ENCODE measurements around the gene UGT1A10.
"Not testable (repeated sequence)": the region's sequence is repeated elsewhere in the genome, so short reads cannot be mapped to it uniquely, and the experiment has no call there.

The UGT1A10 gene

DNA sequence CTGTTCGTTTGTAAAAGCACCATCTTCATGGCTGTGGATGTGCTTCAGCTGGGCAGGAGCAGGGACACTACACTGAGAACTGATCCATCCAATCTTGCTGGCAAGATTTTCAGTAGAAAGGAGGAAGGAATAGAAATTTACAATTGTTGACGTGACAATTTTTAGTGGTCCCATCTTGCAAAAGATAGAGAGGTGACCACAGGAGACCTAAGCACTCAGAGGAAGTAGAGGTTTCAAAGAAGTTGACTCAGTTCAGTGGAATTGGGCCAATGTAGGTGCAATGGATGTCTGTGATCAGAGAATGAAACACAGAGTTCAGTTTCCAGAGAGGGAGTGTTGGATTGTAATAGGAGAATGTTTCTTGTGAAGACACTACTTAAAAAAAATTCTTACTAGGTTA, 77.9 kb downstream of the UGT1A10 start:
- no peak for DNase-seq
- Histone ChIP-seq H3K27ac (no peak overlapping the region), H3K36me3 (no peaks in the 10 kb centered on the region), H3K9me3 (ENCODE audit: severe bottlenecking) (no peaks in the 10 kb centered on the region), H3K4me3 (ENCODE audit: low read depth, low read length) (no peak overlapping the region), H3K27me3 (ENCODE audit: insufficient read depth, low read depth, severe bottlenecking) (no peaks in the 10 kb centered on the region)
- TF ChIP-seq, protein P1, sequence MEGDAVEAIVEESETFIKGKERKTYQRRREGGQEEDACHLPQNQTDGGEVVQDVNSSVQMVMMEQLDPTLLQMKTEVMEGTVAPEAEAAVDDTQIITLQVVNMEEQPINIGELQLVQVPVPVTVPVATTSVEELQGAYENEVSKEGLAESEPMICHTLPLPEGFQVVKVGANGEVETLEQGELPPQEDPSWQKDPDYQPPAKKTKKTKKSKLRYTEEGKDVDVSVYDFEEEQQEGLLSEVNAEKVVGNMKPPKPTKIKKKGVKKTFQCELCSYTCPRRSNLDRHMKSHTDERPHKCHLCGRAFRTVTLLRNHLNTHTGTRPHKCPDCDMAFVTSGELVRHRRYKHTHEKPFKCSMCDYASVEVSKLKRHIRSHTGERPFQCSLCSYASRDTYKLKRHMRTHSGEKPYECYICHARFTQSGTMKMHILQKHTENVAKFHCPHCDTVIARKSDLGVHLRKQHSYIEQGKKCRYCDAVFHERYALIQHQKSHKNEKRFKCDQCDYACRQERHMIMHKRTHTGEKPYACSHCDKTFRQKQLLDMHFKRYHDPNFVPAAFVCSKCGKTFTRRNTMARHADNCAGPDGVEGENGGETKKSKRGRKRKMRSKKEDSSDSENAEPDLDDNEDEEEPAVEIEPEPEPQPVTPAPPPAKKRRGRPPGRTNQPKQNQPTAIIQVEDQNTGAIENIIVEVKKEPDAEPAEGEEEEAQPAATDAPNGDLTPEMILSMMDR (IDR thresholded peaks at IDR 0.05; ENCODE audit: low read depth, low read length) = no peak

DNA sequence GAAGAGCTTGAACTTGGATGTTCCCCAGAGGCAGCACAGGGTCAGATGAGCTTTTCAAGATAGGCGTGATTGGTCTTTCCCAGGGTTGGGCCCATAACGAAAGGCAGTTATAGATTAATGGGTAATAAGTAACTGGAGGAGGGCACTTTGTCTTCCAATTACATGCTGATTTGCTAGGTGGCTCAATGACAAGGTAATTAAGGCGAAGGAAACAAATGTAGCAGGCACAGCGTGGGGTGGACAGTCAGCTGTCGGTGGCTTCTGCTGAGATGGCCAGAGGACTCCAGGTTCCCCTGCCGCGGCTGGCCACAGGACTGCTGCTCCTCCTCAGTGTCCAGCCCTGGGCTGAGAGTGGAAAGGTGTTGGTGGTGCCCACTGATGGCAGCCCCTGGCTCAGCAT, 82.3 kb downstream of the UGT1A10 start, which contains the start of gene UGT1A4:
UGT1A4 (plus strand) TSS at position 185 of the 400 bp plus-strand sequence; CDS start at position 270, 85 bp downstream.
- H3K36me3 ChIP-seq = no peaks in the 10 kb centered on the region

DNA sequence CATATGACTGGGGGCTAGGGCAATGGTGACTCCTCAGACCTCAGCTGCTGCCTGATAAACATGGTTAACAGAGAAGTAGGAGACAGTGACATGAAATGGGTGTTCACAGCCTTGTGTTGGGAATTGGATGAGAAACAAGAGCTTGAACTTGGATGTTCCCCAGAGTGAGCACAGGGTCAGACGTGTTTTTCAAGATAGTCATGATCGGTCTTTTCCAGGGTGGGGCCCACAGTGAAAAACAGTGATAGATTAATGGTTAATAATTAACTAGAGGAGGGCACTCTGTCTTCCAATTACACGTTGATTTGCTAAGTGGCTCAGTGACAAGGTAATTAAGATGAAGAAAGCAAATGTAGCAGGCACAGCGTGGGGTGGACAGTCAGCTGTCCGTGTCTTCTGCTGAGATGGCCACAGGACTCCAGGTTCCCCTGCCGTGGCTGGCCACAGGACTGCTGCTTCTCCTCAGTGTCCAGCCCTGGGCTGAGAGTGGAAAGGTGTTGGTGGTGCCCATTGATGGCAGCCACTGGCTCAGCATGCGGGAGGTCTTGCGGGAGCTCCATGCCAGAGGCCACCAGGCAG, 92.6 kb downstream of the UGT1A10 start, which contains the start of gene UGT1A3:
UGT1A3 (plus strand) TSS at position 320 of the 579 bp plus-strand sequence; CDS start at position 405, 85 bp downstream.
- no peak for DNase-seq
- H3K4me3 ChIP-seq (ENCODE audit: low read depth, low read length) = no peak within 1 kb of the TSS
- peaks cover 3% of the 10 kb centered on the region for H3K9me3 ChIP-seq (ENCODE audit: severe bottlenecking)
- no peak within 1 kb of the TSS for H3K27ac ChIP-seq
- TF ChIP-seq, protein P1 (IDR thresholded peaks at IDR 0.05; ENCODE audit: low read depth, low read length) = no peak
- no peaks in the 10 kb centered on the region for H3K27me3 ChIP-seq (ENCODE audit: insufficient read depth, low read depth, severe bottlenecking)
- H3K36me3 ChIP-seq = no peaks in the 10 kb centered on the region

More for the DNA sequence above, 82.3 kb downstream of the UGT1A10 start, which contains the start of gene UGT1A4:
- Histone ChIP-seq H3K27me3 (ENCODE audit: insufficient read depth, low read depth, severe bottlenecking) (no peaks in the 10 kb centered on the region), H3K9me3 (ENCODE audit: severe bottlenecking) (no peaks in the 10 kb centered on the region), H3K4me3 (ENCODE audit: low read depth, low read length) (no peak within 1 kb of the TSS), H3K27ac (no peak within 1 kb of the TSS)
- no peak for DNase-seq
- TF ChIP-seq, protein P1 (IDR thresholded peaks at IDR 0.05; ENCODE audit: low read depth, low read length) = no peak

DNA sequence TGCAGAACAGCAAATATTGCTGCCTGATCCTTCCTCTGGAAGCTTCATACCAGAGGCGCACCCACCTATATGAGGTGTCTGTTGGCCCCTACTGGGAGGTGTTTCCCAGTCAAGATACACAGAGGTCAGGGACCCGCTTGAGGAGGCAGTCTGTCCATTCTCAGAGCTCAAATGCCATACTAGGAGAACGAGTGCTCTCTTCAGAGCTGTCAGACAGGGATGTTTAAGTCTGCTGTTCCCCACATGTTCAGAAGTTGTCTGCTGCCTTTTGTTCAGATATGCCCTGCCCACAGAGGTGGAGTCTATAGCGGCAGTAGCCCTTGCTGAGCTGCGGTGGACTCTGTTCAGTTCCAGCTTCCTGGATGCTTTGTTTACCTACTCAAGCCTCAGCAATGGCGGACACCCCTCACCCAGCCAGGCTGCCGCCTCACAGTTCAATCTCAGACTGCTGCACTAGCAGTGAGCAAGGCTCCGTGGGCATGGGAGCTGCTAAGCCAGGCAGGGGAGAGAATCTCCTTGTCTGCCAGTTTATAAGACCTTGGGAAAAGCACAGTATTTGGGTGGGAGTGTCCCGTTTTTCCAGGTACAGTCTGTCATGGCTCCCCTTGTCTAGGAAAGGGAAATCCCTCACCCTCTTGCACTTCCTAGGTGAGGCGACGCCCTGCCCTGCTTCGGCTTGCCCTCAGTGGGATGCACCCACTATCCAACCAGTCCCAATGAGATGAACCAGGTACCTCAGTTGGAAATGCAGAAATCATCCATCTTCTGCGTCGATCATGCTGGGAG, 100.8 kb downstream of the UGT1A10 start:
- DNase-seq; H3K9me3 ChIP-seq (ENCODE audit: severe bottlenecking); H3K4me3 ChIP-seq (ENCODE audit: low read depth, low read length); H3K36me3 ChIP-seq; H3K27ac ChIP-seq; H3K27me3 ChIP-seq (ENCODE audit: insufficient read depth, low read depth, severe bottlenecking): not testable (repeated sequence)

DNA sequence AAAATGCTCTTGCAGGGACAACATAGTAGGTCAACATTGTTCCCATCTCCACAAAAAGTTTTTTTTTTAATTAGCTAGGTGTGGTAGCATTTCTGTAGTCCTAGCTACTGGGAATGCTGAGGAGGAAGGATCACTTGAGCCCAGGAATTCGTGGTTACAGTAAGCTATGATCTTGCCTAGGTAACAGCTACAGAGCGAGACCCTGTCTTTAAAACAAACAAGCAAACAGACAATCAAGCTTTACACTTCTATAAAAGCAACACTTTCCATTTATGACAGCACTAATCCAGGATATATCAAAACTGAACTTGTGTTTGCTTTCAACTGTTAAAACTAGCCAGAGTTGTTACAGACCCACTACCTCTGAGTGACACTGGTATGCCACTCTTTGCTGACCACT, 104.6 kb downstream of the UGT1A10 start:
- TF ChIP-seq, protein P1 (IDR thresholded peaks at IDR 0.05; ENCODE audit: low read depth, low read length) = no peak
- H3K27me3 ChIP-seq (ENCODE audit: insufficient read depth, low read depth, severe bottlenecking) = no peaks in the 10 kb centered on the region
- H3K9me3 ChIP-seq (ENCODE audit: severe bottlenecking) = peaks cover 9% of the 10 kb centered on the region

DNA sequence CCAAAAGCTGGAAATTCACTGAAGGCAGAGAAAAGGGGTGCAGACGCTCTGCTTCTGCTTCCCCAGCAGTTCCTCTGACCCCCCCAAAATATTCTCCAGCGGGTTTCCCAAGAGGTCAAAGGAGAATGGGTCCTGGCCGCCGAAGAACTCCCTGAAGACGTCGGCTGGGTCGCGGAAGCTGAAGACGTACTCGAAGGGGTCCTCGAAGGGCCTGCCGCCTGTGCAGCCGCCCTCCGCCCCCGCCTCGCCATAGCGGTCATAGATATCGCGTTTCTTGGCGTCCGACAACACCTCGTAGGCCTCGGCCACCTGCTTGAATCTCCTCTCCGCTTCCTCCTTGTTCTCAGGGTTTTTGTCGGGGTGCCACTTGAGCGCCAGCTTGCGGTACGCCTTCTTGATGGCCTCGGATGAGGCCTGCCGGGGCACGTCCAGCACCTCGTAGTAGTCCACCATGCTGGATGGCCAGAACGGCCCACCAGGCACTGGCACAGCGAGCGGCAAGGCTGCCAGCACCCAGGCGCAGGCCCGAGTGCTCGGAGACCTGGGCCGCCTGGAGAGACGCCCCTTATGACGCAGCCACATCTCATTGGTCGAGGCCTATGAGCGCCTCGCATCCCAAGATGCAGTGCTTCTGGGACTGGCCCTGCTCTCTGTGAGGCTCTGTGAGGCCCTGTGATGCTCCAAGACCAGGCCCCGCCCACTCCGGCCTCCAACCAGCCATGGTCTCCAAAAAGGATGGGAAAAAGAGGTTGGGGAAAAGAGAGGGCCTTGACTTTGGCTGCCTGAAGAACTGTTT, 107.4 kb downstream of the UGT1A10 start:
- H3K9me3 ChIP-seq (ENCODE audit: severe bottlenecking) = peaks cover 1% of the 10 kb centered on the region
- DNase-seq = no peak
- H3K4me3 ChIP-seq (ENCODE audit: low read depth, low read length) = no peak overlapping the region
- H3K27me3 ChIP-seq (ENCODE audit: insufficient read depth, low read depth, severe bottlenecking) = no peaks in the 10 kb centered on the region
- no peaks in the 10 kb centered on the region for H3K36me3 ChIP-seq
- TF ChIP-seq, protein P1 (IDR thresholded peaks at IDR 0.05; ENCODE audit: low read depth, low read length) = no peak
- no peak overlapping the region for H3K27ac ChIP-seq

More for the DNA sequence above, 104.6 kb downstream of the UGT1A10 start:
- no peak for DNase-seq
- Histone ChIP-seq H3K4me3 (ENCODE audit: low read depth, low read length) (no peak overlapping the region), H3K27ac (no peak overlapping the region), H3K36me3 (no peaks in the 10 kb centered on the region)

Data from WERI-Rb-1 (cell line).